HG02642 (cell line): ENCODE results near the gene NBEAL1.
"Not testable (repeated sequence)": the region's sequence is repeated elsewhere in the genome, so short reads cannot be mapped to it uniquely, and the experiment has no call there.

Experiments
- ATAC-seq: cut with Tn5 transposase; IDR thresholded peaks from one replicate; pipeline ENCODE4 v1.9.1; 2021; ENCODE audit warnings: mild to moderate bottlenecking; ENCODE audit not compliant: unreplicated experiment, poor library complexity

Gene NBEAL1

DNA sequence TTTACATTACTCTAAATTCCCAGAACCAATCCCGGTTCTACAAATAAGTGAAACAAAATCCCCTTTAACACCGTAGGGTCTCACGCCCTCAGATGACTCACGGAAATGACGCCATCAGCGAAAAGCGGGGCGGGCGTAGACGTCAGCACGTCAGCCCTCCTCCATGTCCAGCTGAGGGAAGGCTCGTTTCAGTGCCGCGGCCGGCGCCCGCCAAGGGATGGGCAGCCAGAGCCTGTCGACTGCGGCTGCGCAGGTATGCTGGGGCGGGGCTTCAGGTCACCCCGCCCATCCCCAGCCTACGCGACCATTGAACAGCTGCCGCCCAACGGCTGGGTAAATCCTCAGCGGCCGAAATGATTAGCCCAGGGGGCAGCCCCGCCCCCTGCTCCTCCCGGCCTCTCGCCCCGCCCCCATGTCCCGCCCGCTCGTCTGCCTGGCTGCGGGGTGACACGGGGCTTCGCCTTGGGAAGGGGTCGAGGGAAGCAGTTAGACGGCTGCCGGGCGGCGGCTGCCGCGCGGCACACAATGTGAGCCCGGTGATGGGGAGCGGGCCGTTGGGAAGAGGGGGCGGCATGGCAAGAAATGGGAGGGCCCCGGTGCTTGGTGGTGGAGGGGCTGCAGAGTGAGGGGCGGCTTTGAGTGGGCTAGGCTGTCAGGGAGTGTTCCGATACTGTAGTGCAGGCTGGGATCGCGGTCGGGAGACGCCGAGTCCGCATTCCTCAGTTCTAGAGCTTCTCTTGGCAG lies at the start of gene NBEAL1:
Gene NBEAL1 (plus strand): TSS at position 420 of the 744 bp plus-strand sequence. CDS start 1,510 bp downstream, outside the sequence.
- ATAC-seq, result peak; percentile 98

DNA sequence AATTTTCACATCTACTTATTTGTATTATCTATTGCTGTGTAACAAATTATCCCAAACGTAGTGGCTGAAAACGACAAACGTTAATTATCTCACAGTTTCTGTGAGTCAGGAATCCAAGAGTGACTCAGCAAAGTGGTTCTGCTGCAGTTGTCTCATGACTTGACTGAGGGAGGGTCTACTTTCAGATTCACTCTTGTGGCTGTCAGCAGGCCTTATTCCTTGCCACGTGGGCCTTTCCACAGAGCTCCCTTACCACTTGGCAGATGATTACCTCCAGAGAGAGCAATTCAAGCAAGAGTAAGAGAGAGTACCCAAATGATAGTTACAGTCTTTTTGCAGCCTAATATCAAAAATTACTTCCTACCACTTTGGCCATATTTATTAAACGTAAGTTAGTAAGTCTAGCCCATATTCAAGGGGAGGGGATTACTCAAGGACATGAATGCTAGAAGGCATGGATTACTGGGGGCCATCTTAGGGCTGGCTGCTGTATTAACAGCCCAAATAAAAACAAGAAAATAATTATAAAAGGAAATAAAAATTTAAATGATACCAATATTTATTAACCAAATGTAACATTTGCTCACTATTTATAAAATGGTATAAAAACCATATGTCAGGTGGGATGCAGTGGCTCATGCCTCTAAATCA lies 48.7 kb upstream of the NBEAL1 start:
- ATAC-seq, result peak; percentile 85

DNA sequence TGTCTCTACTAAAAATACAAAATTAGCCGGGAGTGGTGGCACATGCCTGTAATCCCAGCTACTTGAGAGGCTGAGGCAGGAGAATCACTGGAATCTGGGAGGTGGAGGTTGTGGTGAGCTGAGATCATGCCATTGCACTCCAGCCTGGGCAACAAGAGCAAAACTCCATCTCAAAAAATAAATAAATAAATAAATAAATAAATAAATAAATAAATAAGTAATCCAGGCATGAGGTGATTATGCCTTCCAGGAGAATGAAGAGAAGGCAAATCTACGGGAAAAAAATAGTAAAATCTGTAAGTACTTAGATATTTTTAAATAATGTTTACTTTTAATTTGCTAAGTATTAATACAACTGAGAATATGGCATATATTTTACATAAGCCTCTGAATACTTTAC lies 45.3 kb upstream of the NBEAL1 start:
- not testable (repeated sequence) for ATAC-seq

DNA sequence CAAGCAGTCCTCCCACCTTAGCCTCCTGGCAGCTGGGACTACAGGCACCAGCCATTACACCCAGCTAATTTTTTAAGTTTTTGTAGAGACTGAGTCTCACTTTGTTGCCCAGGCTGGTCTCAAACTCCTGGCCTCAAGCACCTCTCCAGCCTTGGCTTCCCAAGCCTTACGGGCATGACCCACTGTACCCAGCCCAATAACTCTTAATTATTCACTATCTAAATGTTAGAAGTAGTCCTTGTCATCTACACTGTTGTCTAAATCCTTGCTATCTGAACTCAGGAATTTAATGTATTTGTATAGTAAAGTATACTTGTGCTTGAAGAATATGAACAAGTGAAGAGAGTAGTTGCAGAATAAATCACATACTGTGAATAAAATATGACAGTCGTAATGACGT lies 37.9 kb upstream of the NBEAL1 start:
- ATAC-seq, result no peak

DNA sequence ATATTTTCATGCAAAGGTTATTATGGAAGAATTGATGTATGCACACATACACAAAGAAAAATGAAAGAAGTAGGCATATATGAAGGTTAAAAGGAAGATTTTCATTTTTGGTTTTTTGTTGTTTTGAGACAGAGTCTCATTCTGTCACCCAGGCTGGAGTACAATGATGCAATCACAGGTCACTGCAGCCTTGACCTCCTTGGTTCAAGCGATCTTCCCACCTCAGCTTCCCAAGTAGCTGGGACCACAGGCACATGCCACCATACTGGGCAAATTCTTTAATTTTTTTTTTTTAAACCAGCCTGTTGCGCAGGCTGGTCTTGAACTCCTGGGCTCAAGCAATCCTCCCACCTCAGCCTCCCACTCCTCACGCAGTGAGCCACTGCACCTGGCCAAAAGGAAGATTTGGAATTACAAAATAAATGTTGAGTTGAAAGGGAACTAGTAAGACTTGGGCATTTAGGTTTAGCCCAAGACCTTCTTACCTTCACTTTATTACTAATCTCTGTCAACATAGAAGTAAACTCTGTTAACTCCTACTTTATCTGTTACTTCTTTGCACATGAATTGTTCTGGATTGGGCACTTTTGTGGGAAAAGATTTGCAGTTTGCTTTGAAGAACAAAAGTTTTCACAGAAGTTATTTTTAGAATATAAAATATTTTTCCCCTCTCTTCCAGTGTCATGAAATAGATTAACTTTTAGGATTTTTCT lies 31.7 kb upstream of the NBEAL1 start:
- ATAC-seq, result no peak

DNA sequence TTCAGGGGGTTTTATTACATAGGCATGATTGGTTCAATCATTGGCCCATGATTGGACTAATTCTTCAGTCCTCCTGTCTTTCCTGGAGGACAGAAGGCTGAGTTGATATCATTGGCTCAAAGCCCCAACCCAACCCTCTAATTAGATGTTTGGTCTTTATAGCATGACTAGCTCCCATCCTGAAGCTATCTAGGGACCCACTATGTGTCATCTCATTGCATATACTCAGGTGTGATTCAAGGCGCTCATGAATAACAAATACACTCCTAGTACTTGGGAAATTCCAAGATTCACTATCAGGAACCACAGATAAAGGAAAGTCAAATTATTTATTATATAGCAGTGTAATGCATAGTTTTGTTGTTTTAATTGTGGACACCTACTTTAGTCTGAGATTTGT lies 24.9 kb upstream of the NBEAL1 start:
- ATAC-seq, result no peak

DNA sequence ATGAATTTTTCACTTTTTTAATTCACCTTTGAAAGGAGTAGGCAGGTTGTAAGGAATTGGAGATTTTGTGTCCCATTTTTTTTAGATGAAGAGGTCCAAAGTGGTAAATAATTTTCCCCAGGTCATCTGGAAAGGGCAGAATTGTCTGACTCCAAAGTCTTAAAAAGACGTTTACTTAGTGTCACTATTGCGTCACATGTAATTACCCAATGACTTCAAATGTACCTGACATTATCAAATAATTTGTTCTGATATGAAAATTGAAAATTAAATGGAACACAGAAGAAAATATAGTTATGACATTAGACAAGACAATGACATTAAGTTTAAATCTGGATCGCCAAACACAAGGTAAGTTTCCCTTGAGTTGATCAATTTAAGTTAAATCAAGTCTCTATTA lies 24.2 kb upstream of the NBEAL1 start:
- no peak for ATAC-seq

DNA sequence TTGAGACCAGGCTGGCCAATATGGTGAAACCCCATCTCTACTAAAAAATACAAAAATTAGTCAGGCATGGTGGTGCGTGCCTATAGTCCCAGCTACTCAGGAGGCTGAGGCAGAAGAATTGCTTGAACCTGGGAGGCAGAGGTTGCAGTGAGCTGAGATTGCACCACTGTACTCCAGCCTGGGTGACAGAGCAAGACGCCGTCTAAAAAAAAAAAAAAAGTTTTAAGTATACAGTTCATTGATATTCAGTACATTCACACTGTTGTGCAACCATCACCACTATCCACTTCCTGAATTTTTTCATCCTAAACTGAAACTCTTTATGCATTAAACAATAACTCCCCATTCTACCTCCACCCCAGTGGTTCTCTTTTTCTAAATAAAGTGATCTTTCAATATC lies 17.6 kb upstream of the NBEAL1 start:
- ATAC-seq, result not testable (repeated sequence)

DNA sequence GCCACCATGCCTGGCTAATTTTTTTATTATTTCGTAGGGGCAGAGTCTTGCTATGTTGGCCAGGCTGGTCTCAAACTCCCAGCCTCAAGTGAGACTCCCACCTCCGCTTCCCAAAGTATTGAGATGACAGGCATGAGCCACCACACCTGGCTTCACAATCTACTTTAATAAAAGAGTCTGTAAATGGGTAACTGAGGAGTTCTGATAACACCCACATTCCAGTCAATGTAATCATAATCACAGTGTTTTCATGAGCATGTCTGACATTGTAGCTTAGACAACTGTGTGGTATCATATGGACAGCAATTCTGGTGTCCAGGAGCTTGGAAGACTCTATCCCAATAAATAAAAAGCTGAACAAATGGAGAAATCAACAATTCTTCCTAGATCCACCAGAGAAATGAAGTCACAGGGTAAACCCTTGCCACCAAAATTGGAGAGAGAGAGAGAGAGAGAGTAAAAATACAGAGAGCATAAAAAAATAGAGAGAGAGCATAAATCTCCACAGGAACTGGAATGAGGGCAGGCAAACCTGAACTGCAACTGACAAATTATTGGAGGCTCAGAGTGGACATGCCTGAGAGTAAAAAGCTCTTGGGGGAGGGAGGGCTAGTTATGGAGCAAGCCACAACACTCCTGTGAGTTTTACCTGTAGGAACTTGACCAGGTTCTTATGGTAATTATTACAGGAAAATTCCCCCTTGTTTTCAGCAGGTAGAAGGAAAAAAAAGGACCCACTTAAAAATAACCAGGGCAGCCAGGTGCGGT lies 12.4 kb upstream of the NBEAL1 start:
- no peak for ATAC-seq

DNA sequence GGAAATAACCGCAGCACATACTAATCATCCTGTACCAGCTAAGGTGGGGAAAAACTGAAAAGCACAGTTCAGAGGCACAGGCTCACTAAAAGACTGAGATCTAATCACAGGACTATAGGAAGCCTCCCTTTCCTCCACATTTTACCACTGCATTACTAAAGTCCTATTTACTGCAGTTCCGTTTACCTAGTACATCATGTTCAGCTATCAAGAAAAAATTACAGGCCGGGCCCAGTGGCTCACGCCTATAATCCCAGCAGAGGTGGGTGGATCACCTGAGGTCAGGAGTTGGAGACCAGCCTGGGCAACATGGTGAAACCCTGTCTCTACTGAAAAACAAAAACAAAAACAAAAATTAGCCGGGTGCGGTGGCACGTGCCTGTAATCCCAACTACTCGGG lies 11.0 kb upstream of the NBEAL1 start:
- ATAC-seq, result no peak

DNA sequence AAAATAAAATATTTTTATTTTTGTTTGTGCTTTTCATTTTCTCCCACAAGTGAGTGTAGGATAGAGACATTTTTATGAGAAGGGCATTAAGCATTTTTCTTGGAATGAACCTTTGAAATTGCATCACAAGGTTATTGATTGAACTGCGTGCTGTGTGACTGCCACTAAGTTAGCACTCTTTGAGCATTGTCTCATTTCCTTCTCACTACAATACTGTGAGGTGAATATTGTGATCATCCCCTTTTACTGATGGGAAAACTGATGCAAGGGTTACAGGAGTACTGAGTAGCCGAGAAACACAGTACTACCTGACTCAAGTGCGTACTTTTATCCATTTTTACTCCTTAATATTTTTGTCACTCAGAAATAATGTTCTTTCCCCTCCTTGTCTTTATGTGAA lies 2.0 kb downstream of the NBEAL1 start:
- no peak for ATAC-seq

DNA sequence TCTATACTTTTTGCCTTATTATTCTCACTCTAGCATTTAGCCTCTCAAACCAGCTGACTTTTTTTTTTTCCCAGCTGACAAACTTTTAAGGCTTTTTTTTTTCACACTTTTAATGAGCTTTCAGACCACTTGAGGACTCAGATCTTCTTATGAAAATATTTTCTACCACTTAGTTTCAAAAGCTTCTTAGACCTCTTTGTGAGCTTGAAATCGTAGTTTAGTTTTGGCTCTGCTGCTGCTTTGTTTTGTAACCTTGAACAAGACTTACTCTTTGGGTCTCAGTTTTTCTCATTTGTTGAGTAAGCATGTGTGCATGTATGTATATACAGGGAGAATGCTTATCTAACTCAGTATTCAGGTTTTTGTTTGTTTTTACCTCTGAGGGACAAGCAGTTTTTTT lies 3.5 kb downstream of the NBEAL1 start:
- no peak for ATAC-seq

DNA sequence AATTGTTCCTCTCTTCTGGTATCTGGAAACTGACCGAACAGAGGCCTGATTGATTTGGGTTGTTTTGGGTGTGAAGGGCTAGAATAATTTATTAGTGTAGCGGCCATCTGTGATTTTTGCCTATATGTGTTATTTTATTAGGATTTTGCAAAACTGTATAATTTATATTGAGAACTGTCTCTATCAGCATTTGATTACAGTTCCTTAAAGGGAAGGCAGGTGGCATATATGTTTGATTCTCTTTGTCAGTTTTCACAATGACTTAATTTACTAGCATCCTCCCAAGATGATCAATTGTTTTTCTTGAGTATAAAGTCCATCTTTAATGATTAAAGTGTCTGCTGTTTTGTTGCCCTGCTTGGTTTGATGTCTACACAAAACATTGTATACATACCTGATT lies 4.5 kb downstream of the NBEAL1 start:
- no peak for ATAC-seq

DNA sequence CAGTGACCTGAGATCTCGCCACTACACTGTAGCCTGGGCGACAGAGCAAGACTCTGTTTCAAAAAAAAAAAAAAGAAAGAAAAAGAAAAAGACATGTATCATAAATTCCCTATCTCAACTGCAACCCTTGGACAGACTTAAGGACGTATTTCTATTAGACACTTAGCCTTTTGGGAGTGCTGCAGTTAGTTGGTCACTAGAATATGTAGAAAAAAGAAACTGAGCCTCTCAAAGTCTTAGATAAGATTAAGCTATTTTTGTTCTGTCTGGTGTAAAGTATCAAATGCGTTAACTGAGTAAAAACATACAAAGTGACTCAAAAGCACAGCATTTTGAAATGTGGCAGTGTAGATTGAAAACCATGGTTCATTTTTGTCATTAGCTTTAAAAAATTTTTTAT lies 7.3 kb downstream of the NBEAL1 start:
- no peak for ATAC-seq

DNA sequence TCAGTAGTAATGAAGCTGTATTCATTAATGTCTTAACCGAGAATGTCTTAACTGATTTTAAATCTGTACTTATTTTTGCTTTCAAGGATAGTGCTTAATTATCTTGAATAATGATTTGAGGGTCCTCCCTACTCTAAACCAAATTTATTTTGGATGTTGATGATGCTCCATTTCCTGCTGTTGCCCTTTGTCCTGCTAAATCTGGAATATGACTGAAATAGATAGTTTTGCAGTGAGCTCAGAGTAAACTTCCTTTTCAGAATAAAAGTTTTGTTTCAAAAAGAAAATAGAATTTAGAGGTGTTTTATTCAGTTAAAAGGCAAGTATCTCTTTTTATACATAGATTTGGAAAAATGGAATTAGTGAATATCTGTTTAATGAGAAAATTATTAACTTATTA lies 8.1 kb downstream of the NBEAL1 start:
- no peak for ATAC-seq

DNA sequence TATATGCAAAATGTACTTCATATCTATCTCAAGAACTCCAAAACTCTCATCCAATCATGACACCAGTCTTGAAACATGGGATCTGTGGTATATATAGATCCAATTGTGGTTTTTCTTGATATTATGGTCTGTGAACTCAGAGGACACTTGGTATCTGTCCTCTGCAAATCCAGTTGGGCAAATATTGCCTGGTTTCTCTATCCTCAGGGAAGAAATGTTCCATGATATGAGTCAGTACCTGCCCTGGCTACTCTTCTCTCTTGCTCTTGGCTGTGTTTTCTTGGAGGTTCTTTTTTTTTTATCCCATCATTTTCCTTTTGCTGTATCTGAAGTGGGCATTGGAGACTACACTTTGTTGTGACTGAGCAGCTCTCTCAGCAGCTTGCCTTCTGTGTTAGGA lies 10.9 kb downstream of the NBEAL1 start:
- no peak for ATAC-seq

DNA sequence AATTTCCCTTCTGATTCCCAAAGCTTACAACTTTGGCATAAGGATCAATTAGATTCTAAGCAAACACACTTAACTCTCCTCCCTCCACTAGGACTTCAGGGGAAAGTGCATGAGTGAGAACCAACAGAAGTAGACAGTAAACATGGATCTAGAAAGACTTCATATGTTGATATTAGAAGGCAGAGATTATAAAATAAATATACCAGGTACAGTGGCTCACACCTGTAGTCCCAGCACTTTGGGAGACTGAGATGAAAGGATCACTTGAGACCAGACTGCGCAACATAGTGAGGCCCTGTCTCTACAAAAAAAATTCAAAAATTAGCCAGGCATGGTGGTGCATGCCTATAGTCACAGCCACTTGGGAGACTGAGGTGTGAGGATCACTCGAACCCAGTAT lies 15.9 kb downstream of the NBEAL1 start:
- no peak for ATAC-seq

DNA sequence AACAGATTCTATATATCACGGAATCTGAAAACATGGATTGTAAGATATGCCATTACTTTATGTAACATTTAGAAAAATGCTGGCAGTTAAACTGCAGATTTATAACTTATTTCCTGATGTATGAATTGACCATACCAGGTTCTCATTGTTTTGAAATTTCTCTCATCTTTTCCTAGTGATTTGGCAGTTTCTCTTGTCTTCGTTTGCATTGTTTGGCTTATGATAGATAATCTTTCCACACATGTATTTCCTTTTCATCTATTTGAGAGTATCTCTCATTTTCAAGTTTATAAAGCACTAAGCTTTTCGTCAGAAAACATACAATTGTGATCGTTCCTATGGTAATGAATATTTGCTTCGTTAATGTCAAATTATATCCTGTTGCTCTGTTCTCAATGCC lies 16.3 kb downstream of the NBEAL1 start:
- ATAC-seq, result no peak

DNA sequence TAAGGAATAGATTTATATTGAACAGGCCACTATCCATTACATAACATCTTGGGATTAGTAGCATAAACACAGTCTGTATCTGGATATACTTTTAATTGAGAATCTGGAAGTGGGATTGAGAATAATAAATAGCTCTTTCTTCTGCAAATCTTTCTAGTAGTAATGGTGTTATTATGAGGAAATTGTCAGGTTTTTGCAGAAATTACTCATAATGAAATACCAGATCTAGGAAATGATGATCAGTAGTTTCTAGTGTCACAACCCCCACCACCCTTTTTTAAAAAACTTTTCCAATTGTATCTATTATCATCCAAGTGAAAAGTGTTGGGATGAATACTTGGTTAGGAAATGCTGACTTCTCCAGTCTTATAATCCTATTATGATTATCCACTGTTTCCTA lies 18.7 kb downstream of the NBEAL1 start:
- ATAC-seq, result no peak

DNA sequence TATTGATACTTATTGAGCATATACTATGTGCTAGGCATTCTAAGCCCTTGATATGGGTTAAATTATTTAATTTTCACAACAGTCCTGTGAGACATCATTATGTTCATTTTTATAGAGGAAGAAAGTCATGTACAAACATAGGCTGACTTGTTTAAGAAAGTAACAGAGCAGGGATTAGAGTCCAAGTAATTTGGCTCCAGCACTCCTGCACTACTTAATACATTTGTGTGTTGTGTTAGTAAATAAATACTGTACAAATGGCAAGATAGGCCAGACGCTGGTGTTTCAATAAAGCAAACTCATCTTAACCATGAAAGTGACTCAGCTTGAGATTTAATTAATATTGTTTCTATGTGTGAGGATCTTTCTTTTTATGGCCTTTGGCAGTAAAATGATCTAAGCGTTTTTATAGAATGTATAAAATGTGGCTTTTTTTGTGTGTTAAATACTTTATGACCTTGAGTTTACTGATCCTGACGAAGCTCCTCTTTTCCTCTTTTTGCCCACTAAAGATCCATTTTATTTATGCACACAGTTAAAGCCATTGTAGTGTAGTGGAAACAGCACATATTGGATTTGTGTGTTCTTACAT lies 21.3 kb downstream of the NBEAL1 start:
- no peak for ATAC-seq
